GM23338 (cell line): ENCODE measurements around the gene IFT88. TPM values are rescaled to one million over a fixed set of nuclear protein-coding genes. Genes with fewer than 3 reads are reported as not detected.

Experiments
- ATAC-seq: fragments of 200-7000 bp; cut with Tn5 transposase; 3 replicates; pipeline ENCODE4 v1.9.1; 2020
- DNase-seq: peaks from one replicate; pipeline ENCODE4 v3.0.0-alpha.2; 2015; ENCODE audit warnings: low spot score
- H2AFZ ChIP-seq: fragments of 200-600 bp; sonication (generic); 2 replicates; pipeline ENCODE4 v1.8.0; 2016; ENCODE audit warnings: antibody characterized with exemption, mild to moderate bottlenecking, moderate library complexity
- H3F3A ChIP-seq: fragments of 200-600 bp; sonication (generic); replicated peaks from 2 replicates; pipeline ENCODE4 v1.8.0; 2017; ENCODE audit warnings: antibody characterized with exemption, mixed run types, low read depth
- H3K27ac ChIP-seq: fragments of 200-600 bp; sonication (generic); 2 replicates; pipeline ENCODE4 v1.6.1; 2016; ENCODE audit warnings: low read depth
- H3K27me3 ChIP-seq: fragments of 200-600 bp; sonication (generic); 2 replicates; pipeline ENCODE4 v1.8.0; 2016; ENCODE audit warnings: mild to moderate bottlenecking, mixed run types, moderate library complexity; ENCODE audit not compliant: insufficient read depth
- H3K36me3 ChIP-seq: fragments of 200-600 bp; sonication (generic); 2 replicates; pipeline ENCODE4 v1.8.0; 2016; ENCODE audit warnings: mild to moderate bottlenecking; ENCODE audit not compliant: insufficient read depth
- H3K4me1 ChIP-seq: fragments of 200-600 bp; sonication (generic); 2 replicates; pipeline ENCODE4 v1.8.0; 2016; ENCODE audit warnings: mild to moderate bottlenecking, moderate library complexity; ENCODE audit not compliant: insufficient read depth
- H3K4me2 ChIP-seq: fragments of 200-600 bp; sonication (generic); 2 replicates; pipeline ENCODE4 v1.7.1; 2017; ENCODE audit warnings: mixed run types
- H3K4me3 ChIP-seq: fragments of 200-600 bp; sonication (generic); 2 replicates; pipeline ENCODE4 v1.6.1; 2016; ENCODE audit warnings: mixed run types
- H3K79me2 ChIP-seq: fragments of 200-600 bp; sonication (generic); replicated peaks from 2 replicates; pipeline ENCODE4 v1.8.0; 2017; ENCODE audit warnings: mild to moderate bottlenecking; ENCODE audit not compliant: insufficient read depth
- H3K9me2 ChIP-seq: fragments of 200-600 bp; sonication (generic); 2 replicates; pipeline ENCODE4 v1.8.0; 2017; ENCODE audit not compliant: insufficient read depth
- H4K20me1 ChIP-seq: fragments of 200-600 bp; sonication (generic); replicated peaks from 2 replicates; pipeline ENCODE4 v1.8.0; 2017; ENCODE audit warnings: mild to moderate bottlenecking; ENCODE audit not compliant: insufficient read depth
- H3K27ac Mint-ChIP-seq: 2 replicates; pipeline ENCODE4 v1.8.0; 2020; ENCODE audit warnings: inconsistent platforms, mild to moderate bottlenecking, moderate library complexity, mixed read lengths
- H3K27me3 Mint-ChIP-seq: 3 replicates; pipeline ENCODE4 v1.8.0; 2022; ENCODE audit warnings: low read depth, mild to moderate bottlenecking, moderate library complexity, mixed read lengths, inconsistent platforms; ENCODE audit not compliant: insufficient read depth, poor library complexity
- H3K36me3 Mint-ChIP-seq: 3 replicates; pipeline ENCODE4 v1.8.0; 2021; ENCODE audit warnings: low read depth, mild to moderate bottlenecking, inconsistent platforms, moderate library complexity, mixed read lengths
- H3K4me1 Mint-ChIP-seq: 3 replicates; pipeline ENCODE4 v1.8.0; 2020; ENCODE audit warnings: mild to moderate bottlenecking, inconsistent platforms, mixed read lengths
- H3K4me3 Mint-ChIP-seq: 3 replicates; pipeline ENCODE4 v1.8.0; 2021; ENCODE audit warnings: moderate library complexity, mild to moderate bottlenecking, inconsistent platforms, mixed read lengths
- H3K9me3 Mint-ChIP-seq: 3 replicates; pipeline ENCODE4 v1.8.0; 2020; ENCODE audit warnings: moderate library complexity, mild to moderate bottlenecking, inconsistent platforms, mixed read lengths
- CREB1 ChIP-seq: fragments of 250-450 bp; sonication (Bioruptor Pico); IDR thresholded peaks from 2 replicates; pipeline ENCODE4 v1.5.0; 2020; ENCODE audit warnings: low read depth, mild to moderate bottlenecking, moderate library complexity
- EZH2 ChIP-seq: fragments of 200-600 bp; sonication (generic); IDR thresholded peaks from one replicate; pipeline ENCODE4 v1.8.0; 2017; ENCODE audit warnings: antibody characterized with exemption, mild to moderate bottlenecking, low read depth; ENCODE audit not compliant: unreplicated experiment
- EZH2phosphoT487 ChIP-seq: fragments of 200-600 bp; sonication (generic); IDR thresholded peaks from one replicate; pipeline ENCODE4 v1.8.1; 2018; ENCODE audit warnings: antibody characterized with exemption; ENCODE audit not compliant: unreplicated experiment
- JUNB ChIP-seq: IDR thresholded peaks from one replicate; pipeline ENCODE4 v1.6.1; 2016; ENCODE audit warnings: antibody characterized with exemption; ENCODE audit not compliant: unreplicated experiment
- NANOG ChIP-seq: IDR thresholded peaks from 2 replicates; pipeline ENCODE4 v1.6.1; 2016; ENCODE audit warnings: antibody characterized with exemption, borderline replicate concordance
- POLR2AphosphoS5 ChIP-seq: IDR thresholded peaks from 2 replicates; pipeline ENCODE4 v1.6.1; 2016; ENCODE audit warnings: antibody characterized with exemption, low read depth
- STAT1 ChIP-seq: IDR thresholded peaks from one replicate; pipeline ENCODE4 v1.6.1; 2016; ENCODE audit warnings: antibody characterized with exemption; ENCODE audit not compliant: unreplicated experiment
- ZNF114 ChIP-seq: fragments of 250-450 bp; sonication (Bioruptor Pico); IDR thresholded peaks from 2 replicates; pipeline ENCODE4 v1.5.0; 2020; ENCODE audit warnings: mild to moderate bottlenecking, moderate library complexity
- ZNF331 ChIP-seq: fragments of 250-450 bp; sonication (Bioruptor Pico); IDR thresholded peaks from 2 replicates; pipeline ENCODE4 v1.5.0; 2020; ENCODE audit warnings: low read depth, mild to moderate bottlenecking, moderate library complexity
- polyA plus RNA-seq: library from polyadenylated mRNA; unstranded; fragments of >200 nt; fragmentation: Nextera tagmentation; extraction: Ambion mirVana; gene quantifications from 2 replicates; pipeline ENCODE4 v1.2.1, GENCODE V29; 2016
- total RNA-seq: library from RNA; depleted of rRNA; stranded (reverse); fragments of >200 nt; shearing (Covaris generic); gene quantifications from 2 replicates; pipeline ENCODE4 v1.2.3, GENCODE V29; 2014
- TF ChIP-seq, protein P1 (sequence below), 2 experiments: fragments of 200-600 bp in 1 of 2; sonication (generic) in 1 of 2; conservative IDR thresholded peaks; 2 replicates each; pipeline versions ENCODE4 v1.5.1 to v1.6.1; 2016 to 2017; ENCODE audit warnings: antibody characterized with exemption in 2 of 2, low read depth in 2 of 2, mild to moderate bottlenecking in 2 of 2, moderate library complexity in 1 of 2
- TF ChIP-seq, protein P2 (sequence below): fragments of 250-450 bp; sonication (Bioruptor Pico); IDR thresholded peaks from 2 replicates; pipeline ENCODE4 v1.5.0; 2020; ENCODE audit warnings: mild to moderate bottlenecking, moderate library complexity
- TF ChIP-seq, protein P3 (sequence below): IDR thresholded peaks from one replicate; pipeline ENCODE4 v1.6.1; 2018; ENCODE audit warnings: antibody characterized with exemption; ENCODE audit not compliant: unreplicated experiment
- TF ChIP-seq, protein P4 (sequence below): IDR thresholded peaks from 2 replicates; pipeline ENCODE4 v1.6.1; 2016; ENCODE audit warnings: antibody characterized with exemption

The IFT88 gene
- total and polyA plus RNA-seq, 2 experiments from 2014 or later, result 8.2 to 8.7 TPM

DNA sequence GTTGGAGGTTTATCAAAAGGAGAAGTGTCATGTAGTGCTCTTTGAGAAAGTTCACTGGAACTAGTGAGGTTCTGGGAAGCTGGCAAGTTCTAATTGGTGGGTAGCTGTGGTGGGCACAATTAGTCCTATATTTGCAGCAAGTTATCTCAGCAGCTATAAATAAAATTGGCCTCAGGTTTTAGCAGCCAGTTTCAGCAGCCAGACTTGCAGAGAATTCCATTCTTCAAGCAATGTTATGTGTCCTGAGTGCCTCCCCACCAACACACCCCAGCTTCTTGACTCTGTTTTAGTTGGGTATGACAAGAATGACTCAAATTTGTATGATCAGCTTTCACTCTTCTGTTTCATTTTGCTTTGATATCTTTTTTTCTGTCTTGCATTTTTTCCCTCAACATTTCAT is 4.7 kb downstream of the IFT88 start:
- no peaks in the 10 kb centered on the region; the same call in 1 of the 2 replicates for H4K20me1 ChIP-seq
- peaks cover 2% of the 10 kb centered on the region; the same call in 2 of the 3 replicates for H3K36me3 Mint-ChIP-seq
- no peak overlapping the region for H3K27ac ChIP-seq
- H3K36me3 ChIP-seq, result no peaks in the 10 kb centered on the region
- H3K79me2 ChIP-seq, result 0 out of 2 replicates have a peak, but pooled peaks cover 3% of the 10 kb centered on the region
- no peak overlapping the region for H3K27ac Mint-ChIP-seq
- peaks cover 8% of the 10 kb centered on the region; the same call in 1 of the 2 replicates for H3F3A ChIP-seq
- no peaks in the 10 kb centered on the region for H3K27me3 ChIP-seq
- peaks cover 6% of the 10 kb centered on the region for H3K4me1 Mint-ChIP-seq
- H3K4me2 ChIP-seq, result no peak overlapping the region
- no peak overlapping the region for H3K4me3 ChIP-seq
- ATAC-seq (no peak), DNase-seq (no peak)
- H3K4me3 Mint-ChIP-seq, result no peak overlapping the region
- no peak overlapping the region for H2AFZ ChIP-seq
- no peaks in the 10 kb centered on the region for H3K9me2 ChIP-seq
- H3K4me1 ChIP-seq, result peaks cover 6% of the 10 kb centered on the region; the same call in 1 of the 2 replicates
- H3K27me3 Mint-ChIP-seq, result peaks cover 7% of the 10 kb centered on the region
- TF ChIP-seq ZNF331 (CRISPR knock-in tag) (no peak), ZNF114 (CRISPR knock-in tag) (no peak), NANOG (no peak), JUNB (no peak), STAT1 (no peak), EZH2 (no peak), POLR2AphosphoS5 (no peak), CREB1 (no peak), EZH2phosphoT487 (no peak)
- TF ChIP-seq, protein P1, sequence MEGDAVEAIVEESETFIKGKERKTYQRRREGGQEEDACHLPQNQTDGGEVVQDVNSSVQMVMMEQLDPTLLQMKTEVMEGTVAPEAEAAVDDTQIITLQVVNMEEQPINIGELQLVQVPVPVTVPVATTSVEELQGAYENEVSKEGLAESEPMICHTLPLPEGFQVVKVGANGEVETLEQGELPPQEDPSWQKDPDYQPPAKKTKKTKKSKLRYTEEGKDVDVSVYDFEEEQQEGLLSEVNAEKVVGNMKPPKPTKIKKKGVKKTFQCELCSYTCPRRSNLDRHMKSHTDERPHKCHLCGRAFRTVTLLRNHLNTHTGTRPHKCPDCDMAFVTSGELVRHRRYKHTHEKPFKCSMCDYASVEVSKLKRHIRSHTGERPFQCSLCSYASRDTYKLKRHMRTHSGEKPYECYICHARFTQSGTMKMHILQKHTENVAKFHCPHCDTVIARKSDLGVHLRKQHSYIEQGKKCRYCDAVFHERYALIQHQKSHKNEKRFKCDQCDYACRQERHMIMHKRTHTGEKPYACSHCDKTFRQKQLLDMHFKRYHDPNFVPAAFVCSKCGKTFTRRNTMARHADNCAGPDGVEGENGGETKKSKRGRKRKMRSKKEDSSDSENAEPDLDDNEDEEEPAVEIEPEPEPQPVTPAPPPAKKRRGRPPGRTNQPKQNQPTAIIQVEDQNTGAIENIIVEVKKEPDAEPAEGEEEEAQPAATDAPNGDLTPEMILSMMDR (conservative IDR thresholded peaks at IDR 0.05; ENCODE audit: low read depth in 2 of 2), result no peak
- TF ChIP-seq, protein P2, sequence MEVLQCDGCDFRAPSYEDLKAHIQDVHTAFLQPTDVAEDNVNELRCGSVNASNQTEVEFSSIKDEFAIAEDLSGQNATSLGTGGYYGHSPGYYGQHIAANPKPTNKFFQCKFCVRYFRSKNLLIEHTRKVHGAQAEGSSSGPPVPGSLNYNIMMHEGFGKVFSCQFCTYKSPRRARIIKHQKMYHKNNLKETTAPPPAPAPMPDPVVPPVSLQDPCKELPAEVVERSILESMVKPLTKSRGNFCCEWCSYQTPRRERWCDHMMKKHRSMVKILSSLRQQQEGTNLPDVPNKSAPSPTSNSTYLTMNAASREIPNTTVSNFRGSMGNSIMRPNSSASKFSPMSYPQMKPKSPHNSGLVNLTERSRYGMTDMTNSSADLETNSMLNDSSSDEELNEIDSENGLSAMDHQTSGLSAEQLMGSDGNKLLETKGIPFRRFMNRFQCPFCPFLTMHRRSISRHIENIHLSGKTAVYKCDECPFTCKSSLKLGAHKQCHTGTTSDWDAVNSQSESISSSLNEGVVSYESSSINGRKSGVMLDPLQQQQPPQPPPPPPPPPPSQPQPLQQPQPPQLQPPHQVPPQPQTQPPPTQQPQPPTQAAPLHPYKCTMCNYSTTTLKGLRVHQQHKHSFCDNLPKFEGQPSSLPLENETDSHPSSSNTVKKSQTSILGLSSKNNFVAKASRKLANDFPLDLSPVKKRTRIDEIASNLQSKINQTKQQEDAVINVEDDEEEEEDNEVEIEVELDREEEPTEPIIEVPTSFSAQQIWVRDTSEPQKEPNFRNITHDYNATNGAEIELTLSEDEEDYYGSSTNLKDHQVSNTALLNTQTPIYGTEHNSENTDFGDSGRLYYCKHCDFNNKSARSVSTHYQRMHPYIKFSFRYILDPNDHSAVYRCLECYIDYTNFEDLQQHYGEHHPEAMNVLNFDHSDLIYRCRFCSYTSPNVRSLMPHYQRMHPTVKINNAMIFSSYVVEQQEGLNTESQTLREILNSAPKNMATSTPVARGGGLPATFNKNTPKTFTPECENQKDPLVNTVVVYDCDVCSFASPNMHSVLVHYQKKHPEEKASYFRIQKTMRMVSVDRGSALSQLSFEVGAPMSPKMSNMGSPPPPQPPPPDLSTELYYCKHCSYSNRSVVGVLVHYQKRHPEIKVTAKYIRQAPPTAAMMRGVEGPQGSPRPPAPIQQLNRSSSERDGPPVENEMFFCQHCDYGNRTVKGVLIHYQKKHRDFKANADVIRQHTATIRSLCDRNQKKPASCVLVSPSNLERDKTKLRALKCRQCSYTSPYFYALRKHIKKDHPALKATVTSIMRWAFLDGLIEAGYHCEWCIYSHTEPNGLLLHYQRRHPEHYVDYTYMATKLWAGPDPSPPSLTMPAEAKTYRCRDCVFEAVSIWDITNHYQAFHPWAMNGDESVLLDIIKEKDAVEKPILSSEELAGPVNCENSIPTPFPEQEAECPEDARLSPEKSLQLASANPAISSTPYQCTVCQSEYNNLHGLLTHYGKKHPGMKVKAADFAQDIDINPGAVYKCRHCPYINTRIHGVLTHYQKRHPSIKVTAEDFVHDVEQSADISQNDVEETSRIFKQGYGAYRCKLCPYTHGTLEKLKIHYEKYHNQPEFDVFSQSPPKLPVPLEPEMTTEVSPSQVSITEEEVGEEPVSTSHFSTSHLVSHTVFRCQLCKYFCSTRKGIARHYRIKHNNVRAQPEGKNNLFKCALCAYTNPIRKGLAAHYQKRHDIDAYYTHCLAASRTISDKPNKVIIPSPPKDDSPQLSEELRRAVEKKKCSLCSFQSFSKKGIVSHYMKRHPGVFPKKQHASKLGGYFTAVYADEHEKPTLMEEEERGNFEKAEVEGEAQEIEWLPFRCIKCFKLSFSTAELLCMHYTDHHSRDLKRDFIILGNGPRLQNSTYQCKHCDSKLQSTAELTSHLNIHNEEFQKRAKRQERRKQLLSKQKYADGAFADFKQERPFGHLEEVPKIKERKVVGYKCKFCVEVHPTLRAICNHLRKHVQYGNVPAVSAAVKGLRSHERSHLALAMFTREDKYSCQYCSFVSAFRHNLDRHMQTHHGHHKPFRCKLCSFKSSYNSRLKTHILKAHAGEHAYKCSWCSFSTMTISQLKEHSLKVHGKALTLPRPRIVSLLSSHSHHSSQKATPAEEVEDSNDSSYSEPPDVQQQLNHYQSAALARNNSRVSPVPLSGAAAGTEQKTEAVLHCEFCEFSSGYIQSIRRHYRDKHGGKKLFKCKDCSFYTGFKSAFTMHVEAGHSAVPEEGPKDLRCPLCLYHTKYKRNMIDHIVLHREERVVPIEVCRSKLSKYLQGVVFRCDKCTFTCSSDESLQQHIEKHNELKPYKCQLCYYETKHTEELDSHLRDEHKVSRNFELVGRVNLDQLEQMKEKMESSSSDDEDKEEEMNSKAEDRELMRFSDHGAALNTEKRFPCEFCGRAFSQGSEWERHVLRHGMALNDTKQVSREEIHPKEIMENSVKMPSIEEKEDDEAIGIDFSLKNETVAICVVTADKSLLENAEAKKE, result no peak
- TF ChIP-seq, protein P3, sequence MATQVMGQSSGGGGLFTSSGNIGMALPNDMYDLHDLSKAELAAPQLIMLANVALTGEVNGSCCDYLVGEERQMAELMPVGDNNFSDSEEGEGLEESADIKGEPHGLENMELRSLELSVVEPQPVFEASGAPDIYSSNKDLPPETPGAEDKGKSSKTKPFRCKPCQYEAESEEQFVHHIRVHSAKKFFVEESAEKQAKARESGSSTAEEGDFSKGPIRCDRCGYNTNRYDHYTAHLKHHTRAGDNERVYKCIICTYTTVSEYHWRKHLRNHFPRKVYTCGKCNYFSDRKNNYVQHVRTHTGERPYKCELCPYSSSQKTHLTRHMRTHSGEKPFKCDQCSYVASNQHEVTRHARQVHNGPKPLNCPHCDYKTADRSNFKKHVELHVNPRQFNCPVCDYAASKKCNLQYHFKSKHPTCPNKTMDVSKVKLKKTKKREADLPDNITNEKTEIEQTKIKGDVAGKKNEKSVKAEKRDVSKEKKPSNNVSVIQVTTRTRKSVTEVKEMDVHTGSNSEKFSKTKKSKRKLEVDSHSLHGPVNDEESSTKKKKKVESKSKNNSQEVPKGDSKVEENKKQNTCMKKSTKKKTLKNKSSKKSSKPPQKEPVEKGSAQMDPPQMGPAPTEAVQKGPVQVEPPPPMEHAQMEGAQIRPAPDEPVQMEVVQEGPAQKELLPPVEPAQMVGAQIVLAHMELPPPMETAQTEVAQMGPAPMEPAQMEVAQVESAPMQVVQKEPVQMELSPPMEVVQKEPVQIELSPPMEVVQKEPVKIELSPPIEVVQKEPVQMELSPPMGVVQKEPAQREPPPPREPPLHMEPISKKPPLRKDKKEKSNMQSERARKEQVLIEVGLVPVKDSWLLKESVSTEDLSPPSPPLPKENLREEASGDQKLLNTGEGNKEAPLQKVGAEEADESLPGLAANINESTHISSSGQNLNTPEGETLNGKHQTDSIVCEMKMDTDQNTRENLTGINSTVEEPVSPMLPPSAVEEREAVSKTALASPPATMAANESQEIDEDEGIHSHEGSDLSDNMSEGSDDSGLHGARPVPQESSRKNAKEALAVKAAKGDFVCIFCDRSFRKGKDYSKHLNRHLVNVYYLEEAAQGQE, result no peak
- TF ChIP-seq, protein P4, sequence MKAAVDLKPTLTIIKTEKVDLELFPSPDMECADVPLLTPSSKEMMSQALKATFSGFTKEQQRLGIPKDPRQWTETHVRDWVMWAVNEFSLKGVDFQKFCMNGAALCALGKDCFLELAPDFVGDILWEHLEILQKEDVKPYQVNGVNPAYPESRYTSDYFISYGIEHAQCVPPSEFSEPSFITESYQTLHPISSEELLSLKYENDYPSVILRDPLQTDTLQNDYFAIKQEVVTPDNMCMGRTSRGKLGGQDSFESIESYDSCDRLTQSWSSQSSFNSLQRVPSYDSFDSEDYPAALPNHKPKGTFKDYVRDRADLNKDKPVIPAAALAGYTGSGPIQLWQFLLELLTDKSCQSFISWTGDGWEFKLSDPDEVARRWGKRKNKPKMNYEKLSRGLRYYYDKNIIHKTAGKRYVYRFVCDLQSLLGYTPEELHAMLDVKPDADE, result no peak
- no peaks in the 10 kb centered on the region; the same call in 2 of the 3 replicates for H3K9me3 Mint-ChIP-seq
